H9 (cell line): ENCODE results near the gene DNAH5. TPM values are rescaled to one million over a fixed set of nuclear protein-coding genes. Genes with fewer than 3 reads are reported as not detected.

Source experiments
- DNase-seq: peaks from one replicate; pipeline ENCODE4 v3.0.0-alpha.2; 2017
- H2AFZ ChIP-seq: one replicate; pipeline ENCODE4 v1.6.1; 2013; ENCODE audit warnings: mild to moderate bottlenecking, low read length, control low read depth, moderate library complexity
- H2AK5ac ChIP-seq: 2 replicates; pipeline ENCODE4 v1.6.1; 2013; ENCODE audit warnings: low read length, control low read depth, mixed read lengths; ENCODE audit not compliant: insufficient read length
- H2BK120ac ChIP-seq: one replicate; pipeline ENCODE4 v1.6.1; 2013; ENCODE audit warnings: low read depth, mild to moderate bottlenecking, low read length, control low read depth, inconsistent platforms; ENCODE audit not compliant: poor library complexity, severe bottlenecking
- H2BK12ac ChIP-seq: 2 replicates; pipeline ENCODE4 v1.6.1; 2013; ENCODE audit warnings: low read length, control low read depth, mixed read lengths, low read depth; ENCODE audit not compliant: insufficient read length
- H2BK15ac ChIP-seq: 2 replicates; pipeline ENCODE4 v1.6.1; 2013; ENCODE audit warnings: low read depth, low read length, control low read depth
- H2BK20ac ChIP-seq: one replicate; pipeline ENCODE4 v1.6.1; 2013; ENCODE audit warnings: low read depth, mild to moderate bottlenecking, low read length, control low read depth, inconsistent platforms; ENCODE audit not compliant: poor library complexity, severe bottlenecking
- H2BK5ac ChIP-seq: 2 replicates; pipeline ENCODE4 v1.6.1; 2013; ENCODE audit warnings: low read length, control low read depth, mixed read lengths; ENCODE audit not compliant: insufficient read length
- H3K14ac ChIP-seq: 2 replicates; pipeline ENCODE4 v1.6.1; 2013; ENCODE audit warnings: low read length, control low read depth; ENCODE audit not compliant: insufficient read depth
- H3K18ac ChIP-seq: 2 replicates; pipeline ENCODE4 v1.6.1; 2013; ENCODE audit warnings: low read depth, mild to moderate bottlenecking, mixed read lengths, low read length, control low read depth; ENCODE audit not compliant: insufficient read length
- H3K23ac ChIP-seq: 2 replicates; pipeline ENCODE4 v1.6.1; 2013; ENCODE audit warnings: low read length, control low read depth, mixed read lengths, low read depth; ENCODE audit not compliant: insufficient read length
- H3K23me2 ChIP-seq: 2 replicates; pipeline ENCODE4 v1.6.1; 2013; ENCODE audit warnings: low read depth, mild to moderate bottlenecking, mixed read lengths, low read length, control low read depth; ENCODE audit not compliant: insufficient read length, poor library complexity, severe bottlenecking
- H3K27ac ChIP-seq: 2 replicates; pipeline ENCODE4 v1.5.1; 2013; ENCODE audit warnings: low read length, control low read depth, mixed read lengths, low read depth; ENCODE audit not compliant: insufficient read length
- H3K27me3 ChIP-seq: 2 replicates; pipeline ENCODE4 v1.6.1; 2013; ENCODE audit warnings: low read length, control low read depth, inconsistent platforms; ENCODE audit not compliant: insufficient read depth
- H3K4ac ChIP-seq: 2 replicates; pipeline ENCODE4 v1.6.1; 2013; ENCODE audit warnings: low read depth, mild to moderate bottlenecking, control low read depth, inconsistent platforms, low read length, moderate library complexity
- H3K4me1 ChIP-seq: 2 replicates; pipeline ENCODE4 v1.6.1; 2013; ENCODE audit warnings: low read length, control low read depth, inconsistent platforms; ENCODE audit not compliant: insufficient read depth
- H3K4me2 ChIP-seq: 2 replicates; pipeline ENCODE4 v1.6.1; 2013; ENCODE audit warnings: low read length, control low read depth, mixed read lengths; ENCODE audit not compliant: insufficient read length, insufficient read depth
- H3K56ac ChIP-seq: 2 replicates; pipeline ENCODE4 v1.6.1; 2013; ENCODE audit warnings: low read depth, mild to moderate bottlenecking, mixed read lengths, low read length, control low read depth; ENCODE audit not compliant: insufficient read length
- H3K79me1 ChIP-seq: 2 replicates; pipeline ENCODE4 v1.6.1; 2013; ENCODE audit warnings: low read depth, mild to moderate bottlenecking, moderate library complexity, low read length, control low read depth, inconsistent platforms; ENCODE audit not compliant: insufficient read depth, poor library complexity, severe bottlenecking
- H3K79me2 ChIP-seq: 2 replicates; pipeline ENCODE4 v1.6.1; 2013; ENCODE audit warnings: low read length, control low read depth, inconsistent platforms; ENCODE audit not compliant: insufficient read depth
- H3K9ac ChIP-seq: 2 replicates; pipeline ENCODE4 v1.6.1; 2013; ENCODE audit warnings: low read length, control low read depth, mixed read lengths; ENCODE audit not compliant: insufficient read length; ENCODE audit errors: extremely low read depth
- H3K9me3 ChIP-seq: one replicate; pipeline ENCODE4 v1.6.1; 2013; ENCODE audit warnings: low read depth, low read length, inconsistent platforms; ENCODE audit not compliant: control insufficient read depth
- H3T11ph ChIP-seq: one replicate; pipeline ENCODE4 v1.6.1; 2013; ENCODE audit warnings: mild to moderate bottlenecking, low read length, control low read depth, inconsistent platforms
- H4K20me1 ChIP-seq: one replicate; pipeline ENCODE4 v1.6.1; 2013; ENCODE audit not compliant: control insufficient read depth, insufficient read length, insufficient read depth
- H4K5ac ChIP-seq: 2 replicates; pipeline ENCODE4 v1.6.1; 2013; ENCODE audit warnings: low read depth, mild to moderate bottlenecking, mixed read lengths, low read length, control low read depth; ENCODE audit not compliant: insufficient read length
- H4K8ac ChIP-seq: replicated peaks from 2 replicates; pipeline ENCODE4 v1.6.1; 2013; ENCODE audit warnings: low read length, control low read depth, mixed read lengths, low read depth; ENCODE audit not compliant: insufficient read length
- H4K91ac ChIP-seq: 2 replicates; pipeline ENCODE4 v1.6.1; 2013; ENCODE audit warnings: low read depth, mild to moderate bottlenecking, moderate library complexity, mixed read lengths, low read length, control low read depth; ENCODE audit not compliant: insufficient read length
- H3K27ac Mint-ChIP-seq, 3 experiments: 2 replicates in 2 of 3; 3 replicates in 1 of 3; pipeline ENCODE4 v1.8.0; 2020 to 2021; ENCODE audit warnings: mixed read lengths in 3 of 3, mild to moderate bottlenecking in 1 of 3, moderate library complexity in 1 of 3
- H3K27me3 Mint-ChIP-seq: 2 replicates; pipeline ENCODE4 v1.8.0; 2021; ENCODE audit warnings: low read depth, mild to moderate bottlenecking, moderate library complexity, mixed read lengths
- H3K36me3 Mint-ChIP-seq, 3 experiments: 2 replicates in 2 of 3; 3 replicates in 1 of 3; pipeline ENCODE4 v1.8.0; 2020 to 2021; ENCODE audit warnings: low read depth in 3 of 3, mixed read lengths in 3 of 3; ENCODE audit not compliant: insufficient read depth in 1 of 3
- H3K4me1 Mint-ChIP-seq, 2 experiments: 2 replicates each; pipeline ENCODE4 v1.8.0; 2020; ENCODE audit warnings: mixed read lengths in 2 of 2
- H3K4me3 Mint-ChIP-seq, 2 experiments: 2 replicates in 1 of 2; 3 replicates in 1 of 2; pipeline ENCODE4 v1.8.0; 2020 to 2021; ENCODE audit warnings: mild to moderate bottlenecking in 2 of 2, mixed read lengths in 2 of 2, moderate library complexity in 1 of 2
- H3K9me3 Mint-ChIP-seq, 2 experiments: 2 replicates in 1 of 2; 3 replicates in 1 of 2; pipeline ENCODE4 v1.8.0; 2020; ENCODE audit warnings: mild to moderate bottlenecking in 2 of 2, mixed read lengths in 2 of 2, moderate library complexity in 1 of 2
- CTCF ChIP-seq: fragments of 200-600 bp; sonication (generic); conservative IDR thresholded peaks from 3 replicates; pipeline ENCODE4 v1.8.0; 2021; ENCODE audit warnings: antibody characterized with exemption, mild to moderate bottlenecking
- WGBS: extraction: QIAGEN DNeasy Blood & Tissue Kit; methylation state at CpG from one replicate; pipeline ENCODE4 v1.1.7; 2013; ENCODE audit warnings: missing lambda C conversion rate, low lambda C conversion rate, mixed read lengths; ENCODE audit not compliant: insufficient read length; ENCODE audit errors: extremely low coverage; 5-methylcytosine and 5-hydroxymethylcytosine counted together
- total RNA-seq: library from RNA; stranded (reverse); gene quantifications from 2 replicates; pipeline ENCODE4 v1.2.1, GENCODE V29; 2021

The DNAH5 gene
- total RNA-seq, 1 experiment from 2014 or later = 0.50 TPM

- H2BK12ac ChIP-seq = no peak overlapping the region
- WGBS = no CpG with 5 or more reads among the region's 1 CpG
These were observed 283.2 kb downstream of the DNAH5 start for GRCh38 chr5:13661272-13661671.

More at GRCh38 chr5:13661272-13661671, 283.2 kb downstream of the DNAH5 start:
- Histone ChIP-seq H3K4me1 (no peaks in the 10 kb centered on the region), H4K20me1 (no peaks in the 10 kb centered on the region), H3K79me2 (no peaks in the 10 kb centered on the region), H4K91ac (no peak overlapping the region), H2BK5ac (no peak overlapping the region), H3K27me3 (no peaks in the 10 kb centered on the region; the same call in 1 of the 2 replicates), H3K4ac (no peak overlapping the region), H3K23ac (no peak overlapping the region), H3K56ac (no peak overlapping the region), H2BK120ac (no peak overlapping the region), H2BK20ac (no peak overlapping the region), H3K23me2 (no peaks in the 10 kb centered on the region), H3K14ac (no peak overlapping the region), H3K4me2 (no peak overlapping the region), H2AFZ (no peak overlapping the region), H3K27ac (no peak overlapping the region), H2BK15ac (no peak overlapping the region), H3K79me1 (no peaks in the 10 kb centered on the region), H3K9me3 (no peaks in the 10 kb centered on the region), H3T11ph (no peak overlapping the region), H4K8ac (no peak overlapping the region), H3K18ac (no peak overlapping the region), H3K9ac (no peak overlapping the region), H2AK5ac (no peak overlapping the region), H4K5ac (no peak overlapping the region)
- no peak for TF ChIP-seq CTCF
- no peaks in the 10 kb centered on the region for H3K36me3 Mint-ChIP-seq
- no peak overlapping the region; a peak in 1 of 7 replicates for H3K27ac Mint-ChIP-seq
- no peak for DNase-seq
- H3K9me3 Mint-ChIP-seq = no peaks in the 10 kb centered on the region
- 0 out of 4 replicates have a peak, but pooled peaks cover 0 to 5% of the 10 kb centered on the region in 2 experiments for H3K4me1 Mint-ChIP-seq
- no peak overlapping the region for H3K4me3 Mint-ChIP-seq
- no peaks in the 10 kb centered on the region; the same call in none of the 2 replicates for H3K27me3 Mint-ChIP-seq
